A549 treated with GW870086 at 1 μM for 4 hours (cell line): ENCODE results near the gene PDE4A. TPM values are rescaled to one million over a fixed set of nuclear protein-coding genes. Genes with fewer than 3 reads are reported as not detected.

Experiments
- total RNA-seq: library from RNA; stranded (reverse); fragments of 200-300 nt; extraction: Qiagen RNA extraction; gene quantifications from 5 replicates; pipeline ENCODE4 v1.2.3, GENCODE V29; 2022; ENCODE audit warnings: low read depth

PDE4A gene
- total RNA-seq, result 3.7 to 5.1 TPM (median 4.4 TPM) in 5 replicates

GRCh38 chr19:10420444-10421239 is at the start of gene PDE4A:
PDE4A (plus strand) TSS chr19:10420538; CDS start chr19:10420765, 227 bp downstream.

GRCh38 chr19:10380313-10381102 is 39.8 kb upstream of the PDE4A start, which contains the start of gene TYK2:
TYK2 (minus strand) TSS chr19:10380572; CDS start chr19:10378406, 2,166 bp downstream.

GRCh38 chr19:10403137-10404021 is 17.0 kb upstream of the PDE4A start, which contains the start of gene CDC37:
CDC37 (minus strand) TSS chr19:10403542; CDS start chr19:10403479, 63 bp downstream.

DNA sequence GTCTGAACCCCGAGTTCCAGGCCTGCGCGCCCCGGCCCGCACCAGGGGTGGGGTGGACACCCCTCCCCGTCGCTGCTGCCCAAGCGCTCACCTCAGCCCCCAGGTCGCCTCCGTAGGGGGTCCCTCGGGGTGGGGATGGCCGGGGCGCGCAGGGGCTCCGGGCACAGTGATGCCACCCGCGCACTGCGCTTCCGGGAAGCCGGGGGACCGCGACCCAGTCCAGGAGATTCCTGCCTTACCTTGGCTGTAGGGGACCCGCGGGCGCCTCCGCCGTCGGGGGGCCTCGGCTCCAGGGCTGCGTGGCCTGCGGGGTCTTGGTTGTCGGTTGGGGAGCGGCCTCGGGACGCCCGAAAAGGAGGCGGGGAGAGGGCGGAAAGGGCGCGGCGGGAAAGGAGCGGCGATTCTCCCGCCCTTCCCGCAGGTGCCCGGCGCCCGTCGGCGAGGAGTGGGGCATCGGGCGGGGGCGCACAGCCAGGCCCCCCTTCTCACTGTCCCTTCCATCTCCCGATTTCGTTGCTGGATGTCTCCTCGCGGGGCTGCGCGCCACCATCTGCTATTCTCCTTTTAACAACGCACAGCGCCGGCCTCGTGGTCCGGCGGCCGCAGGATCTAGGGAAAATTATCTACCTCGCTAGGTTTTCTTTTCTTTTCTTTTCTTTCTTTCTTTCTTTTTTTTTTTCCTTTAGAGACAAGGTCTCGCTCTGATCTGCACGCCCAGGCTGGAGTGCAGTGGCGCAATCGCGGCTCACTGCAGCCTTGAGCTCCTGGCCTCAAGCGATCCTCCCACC is 82.9 kb downstream of the PDE4A start, which contains the start of gene KEAP1:
TSS of gene KEAP1 (minus strand) at position 355 of the 788 bp plus-strand sequence. CDS start 3,323 bp downstream, outside the sequence.

GRCh38 chr19:10517361-10517759 is 97.0 kb downstream of the PDE4A start, which contains the start of gene S1PR5:
S1PR5 (minus strand) TSS chr19:10517447; CDS start chr19:10515011, 2,436 bp downstream.

Other genes starting within 250 kb of the PDE4A start
- gene DNMT1, start 225.6 kb upstream of the PDE4A start, total RNA-seq, result 52.7 to 62.9 TPM (median 60.8 TPM) in 5 replicates
- 0.73 to 1.1 TPM (median 0.81 TPM) in 5 replicates for gene S1PR2, start 189.2 kb upstream of the PDE4A start, total RNA-seq
- gene MRPL4, start 168.3 kb upstream of the PDE4A start, total RNA-seq, result 58.5 to 83.8 TPM (median 72.0 TPM) in 5 replicates
- 3.4 to 5.5 TPM (median 4.2 TPM) in 5 replicates for gene ICAM1, start 149.4 kb upstream of the PDE4A start, total RNA-seq
- gene ICAM4, start 133.6 kb upstream of the PDE4A start, total RNA-seq, result 0.09 TPM in 1 of 5 replicates, not detected in the others
- gene ICAM5, start 130.6 kb upstream of the PDE4A start, total RNA-seq, result 0.34 to 1.1 TPM (median 0.61 TPM) in 5 replicates
- 1.1 to 2.2 TPM (median 1.9 TPM) in 5 replicates for gene ZGLP1, start 110.7 kb upstream of the PDE4A start, total RNA-seq
- 22.7 to 31.5 TPM (median 31.3 TPM) in 5 replicates for gene FDX2, start 104.5 kb upstream of the PDE4A start, total RNA-seq
- gene RAVER1, start 87.0 kb upstream of the PDE4A start, total RNA-seq, result 20.8 to 29.6 TPM (median 28.0 TPM) in 5 replicates
- gene ICAM3, start 80.9 kb upstream of the PDE4A start, total RNA-seq, result 6.4 to 10.8 TPM (median 8.0 TPM) in 5 replicates
- gene TYK2, start 40.0 kb upstream of the PDE4A start, total RNA-seq, result 30.3 to 45.0 TPM (median 41.7 TPM) in 5 replicates
- 166 to 192 TPM (median 181 TPM) in 5 replicates for gene CDC37, start 17.0 kb upstream of the PDE4A start, total RNA-seq
- gene KEAP1, start 82.8 kb downstream of the PDE4A start, total RNA-seq, result 46.6 to 65.5 TPM (median 53.7 TPM) in 5 replicates
- 1.2 to 2.2 TPM (median 1.9 TPM) in 5 replicates for gene S1PR5, start 96.9 kb downstream of the PDE4A start, total RNA-seq
- 17.8 to 22.8 TPM (median 21.7 TPM) in 5 replicates for gene ATG4D, start 123.4 kb downstream of the PDE4A start, total RNA-seq
- gene KRI1, start 145.5 kb downstream of the PDE4A start, total RNA-seq, result 15.1 to 18.0 TPM (median 15.7 TPM) in 5 replicates
- 4.0 to 6.5 TPM (median 6.0 TPM) in 5 replicates for gene CDKN2D, start 148.4 kb downstream of the PDE4A start, total RNA-seq
- 27.4 to 60.1 TPM (median 42.0 TPM) in 5 replicates for gene AP1M2, start 166.8 kb downstream of the PDE4A start, total RNA-seq
- gene SLC44A2, start 205.0 kb downstream of the PDE4A start, total RNA-seq, result 6.1 to 9.3 TPM (median 7.4 TPM) in 5 replicates
- 140 to 173 TPM (median 160 TPM) in 5 replicates for gene ILF3, start 233.8 kb downstream of the PDE4A start, total RNA-seq